Measurements from ENCODE around the gene CPNE9. TPM values are rescaled to one million over a fixed set of nuclear protein-coding genes. Genes with fewer than 3 reads are reported as not detected.
A peak's percentile ranks its signal among the peaks of the same experiment; 100 is the strongest.

The CPNE9 gene
- total RNA-seq, 4 donors from 2014 or later: not detected

DNA sequence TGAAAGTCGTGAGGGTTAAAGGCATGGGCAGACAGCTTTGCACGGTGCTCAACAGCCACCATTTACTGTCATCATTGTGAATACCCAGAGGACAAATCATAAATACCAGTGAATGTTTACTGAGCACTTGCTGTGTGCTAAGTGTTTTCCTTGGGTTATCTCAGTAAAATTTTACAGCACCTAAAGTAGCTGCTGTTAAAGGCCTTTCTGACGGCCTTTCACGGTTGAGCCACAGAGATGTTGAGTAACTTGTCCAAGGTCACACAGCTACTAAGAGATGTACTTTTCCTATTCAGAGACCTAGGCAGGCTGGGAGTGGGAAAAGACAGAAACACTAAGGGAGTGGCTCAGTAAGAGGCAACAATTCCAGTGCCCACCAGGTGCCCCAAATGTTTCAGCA is 393 bp upstream of the CPNE9 start:
- WGBS, 2 donors (ENCODE audit: low coverage in 1 of 2): 77 to 84% methylated on average over 3 to 4 of the region's 4 CpGs
- no peak overlapping the region for H3K4me3 ChIP-seq
- intact Hi-C loops (cut with DNase I; ENCODE audit: low total_unique reads): no loop called here
- H3K4me1 ChIP-seq: peaks cover 11 to 19% (median 16%) of the 10 kb centered on the region in 4 donors
- TF ChIP-seq, protein P1, sequence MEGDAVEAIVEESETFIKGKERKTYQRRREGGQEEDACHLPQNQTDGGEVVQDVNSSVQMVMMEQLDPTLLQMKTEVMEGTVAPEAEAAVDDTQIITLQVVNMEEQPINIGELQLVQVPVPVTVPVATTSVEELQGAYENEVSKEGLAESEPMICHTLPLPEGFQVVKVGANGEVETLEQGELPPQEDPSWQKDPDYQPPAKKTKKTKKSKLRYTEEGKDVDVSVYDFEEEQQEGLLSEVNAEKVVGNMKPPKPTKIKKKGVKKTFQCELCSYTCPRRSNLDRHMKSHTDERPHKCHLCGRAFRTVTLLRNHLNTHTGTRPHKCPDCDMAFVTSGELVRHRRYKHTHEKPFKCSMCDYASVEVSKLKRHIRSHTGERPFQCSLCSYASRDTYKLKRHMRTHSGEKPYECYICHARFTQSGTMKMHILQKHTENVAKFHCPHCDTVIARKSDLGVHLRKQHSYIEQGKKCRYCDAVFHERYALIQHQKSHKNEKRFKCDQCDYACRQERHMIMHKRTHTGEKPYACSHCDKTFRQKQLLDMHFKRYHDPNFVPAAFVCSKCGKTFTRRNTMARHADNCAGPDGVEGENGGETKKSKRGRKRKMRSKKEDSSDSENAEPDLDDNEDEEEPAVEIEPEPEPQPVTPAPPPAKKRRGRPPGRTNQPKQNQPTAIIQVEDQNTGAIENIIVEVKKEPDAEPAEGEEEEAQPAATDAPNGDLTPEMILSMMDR (IDR thresholded peaks at IDR 0.05): no peak
- TF ChIP-seq POLR2AphosphoS5 (IDR thresholded peaks at IDR 0.05) (no peak), POLR2A (IDR thresholded peaks at IDR 0.05) (no peak), EP300 (IDR thresholded peaks at IDR 0.05; ENCODE audit: low read depth) (no peak)
- H3K36me3 ChIP-seq: peaks cover 0 to 11% (median 0%) of the 10 kb centered on the region in 4 donors
- H3K27me3 ChIP-seq: peaks cover 19% of the 10 kb centered on the region
- no peak for DNase-seq
- no peak overlapping the region for H3K27ac ChIP-seq
- no peaks in the 10 kb centered on the region for H3K9me3 ChIP-seq
- in situ Hi-C loops (cut with MboI; ENCODE audit: low pct_ligation_motif_present in 1 of 4, low pct_unique_long_range_greater_than_20kb in 1 of 4, low sequenced_read_pairs in 3 of 4): no loop called here

DNA sequence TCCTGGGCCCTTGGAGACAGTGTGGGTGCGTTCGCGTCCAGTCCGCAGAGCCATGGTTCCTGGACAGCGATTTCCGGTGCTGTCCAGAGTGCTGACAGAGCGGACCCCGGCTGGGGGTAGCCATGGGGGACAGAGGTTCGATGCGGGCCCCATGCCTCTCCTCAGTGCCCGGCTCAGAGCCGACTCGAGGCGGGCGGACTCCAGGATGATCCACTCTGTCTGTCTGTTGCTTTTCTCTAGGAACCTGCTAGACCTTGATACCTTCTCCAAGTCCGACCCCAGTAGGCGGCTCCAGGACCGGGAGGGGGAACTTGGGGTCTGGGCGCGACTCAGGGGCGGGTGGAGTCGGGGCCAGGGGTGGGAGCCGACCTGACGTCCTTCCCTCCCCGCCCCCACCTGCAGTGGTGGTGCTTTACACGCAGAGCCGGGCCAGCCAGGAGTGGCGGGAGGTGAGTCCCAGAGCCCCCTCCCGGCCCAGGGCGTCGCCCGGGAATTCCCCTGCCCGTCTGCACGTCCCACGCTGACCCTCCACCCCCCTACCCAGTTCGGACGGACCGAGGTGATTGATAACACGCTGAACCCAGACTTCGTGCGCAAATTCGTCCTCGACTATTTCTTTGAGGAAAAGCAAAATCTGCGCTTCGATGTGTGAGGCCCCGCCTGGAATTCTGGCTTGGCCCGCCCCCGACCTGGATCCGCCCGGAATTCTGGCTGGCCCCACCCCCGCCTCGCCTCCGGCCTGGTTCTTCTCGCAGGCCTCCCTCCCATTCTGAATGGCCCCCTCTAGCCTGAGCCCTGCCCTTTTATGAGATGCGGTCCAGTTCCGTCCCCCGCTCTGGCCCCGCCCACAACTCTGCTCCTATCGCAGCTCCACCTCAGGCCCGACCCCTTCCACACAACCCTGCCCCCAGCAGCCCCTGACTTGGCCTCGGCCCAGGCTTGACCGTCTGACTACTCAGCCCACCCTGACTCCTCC is 1.0 kb downstream of the CPNE9 start:
- in situ Hi-C loops (cut with MboI; ENCODE audit: low pct_ligation_motif_present in 1 of 4, low pct_unique_long_range_greater_than_20kb in 1 of 4, low sequenced_read_pairs in 3 of 4): no loop called here
- no peak for TF ChIP-seq EP300 (IDR thresholded peaks at IDR 0.05; ENCODE audit: low read depth)
- TF ChIP-seq POLR2A (IDR thresholded peaks at IDR 0.05): no peak
- TF ChIP-seq, protein P1 (IDR thresholded peaks at IDR 0.05): no peak
- TF ChIP-seq POLR2AphosphoS5 (IDR thresholded peaks at IDR 0.05): no peak
- Histone ChIP-seq H3K9me3 (no peaks in the 10 kb centered on the region), H3K4me3 (peak overlapping the region in 3 of 4 donors; percentile 1 to 43 (median 30)), H3K36me3 (peaks cover 0 to 6% (median 0%) of the 10 kb centered on the region in 4 donors), H3K27me3 (peaks cover 19% of the 10 kb centered on the region), H3K4me1 (peaks cover 11 to 19% (median 16%) of the 10 kb centered on the region in 4 donors), H3K27ac (no peak overlapping the region)
- DNase-seq: peak; percentile 26
- WGBS, 2 donors (ENCODE audit: low coverage in 1 of 2): 4% methylated on average over 42 of the region's 62 CpGs; no CpG with 5 or more reads in 1 of the 2 donors
- intact Hi-C loops (cut with DNase I; ENCODE audit: low total_unique reads): no loop called here

DNA sequence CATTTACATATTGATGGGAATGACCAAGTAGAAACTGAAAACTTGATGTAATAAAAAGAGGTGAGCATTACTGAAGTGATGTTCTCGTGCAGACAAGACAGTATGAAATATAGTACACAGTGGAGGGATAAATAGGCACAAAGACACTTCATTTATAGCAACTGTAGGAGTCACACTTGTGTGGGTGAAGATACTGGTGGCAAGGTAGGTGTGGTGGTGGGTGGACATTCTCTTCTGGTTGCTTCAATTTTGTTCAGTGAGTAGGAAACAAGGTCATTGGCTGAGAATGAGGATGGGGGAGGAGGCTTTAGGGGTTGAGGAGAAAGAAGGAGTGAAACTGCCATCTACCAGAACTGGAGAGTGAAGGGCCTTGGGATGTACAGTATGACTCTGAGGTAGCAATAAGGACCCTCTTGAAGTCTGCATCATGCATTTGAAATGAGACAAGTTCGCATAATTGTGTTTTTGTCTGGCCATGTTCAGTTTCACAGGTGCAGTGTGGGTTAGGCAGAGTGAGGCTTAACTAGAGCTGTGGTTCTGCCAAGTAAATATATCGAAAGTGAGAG is 6.6 kb downstream of the CPNE9 start:
- in situ Hi-C loops (cut with MboI; ENCODE audit: low pct_ligation_motif_present in 1 of 4, low pct_unique_long_range_greater_than_20kb in 1 of 4, low sequenced_read_pairs in 3 of 4): no loop called here
- intact Hi-C loops (cut with DNase I; ENCODE audit: low total_unique reads): no loop called here
- H3K4me1 ChIP-seq: peaks cover 0 to 1% (median 0%) of the 10 kb centered on the region in 4 donors

More for the DNA sequence above, 6.6 kb downstream of the CPNE9 start:
- Histone ChIP-seq H3K27me3 (peaks cover under 1% of the 10 kb centered on the region), H3K36me3 (no peaks in the 10 kb centered on the region), H3K9me3 (no peaks in the 10 kb centered on the region), H3K4me3 (no peak overlapping the region), H3K27ac (no peak overlapping the region)
- 42 to 77% methylated on average over 1 to 3 of the region's 3 CpGs for WGBS, 2 donors (ENCODE audit: low coverage in 1 of 2)
- DNase-seq: no peak
- TF ChIP-seq, protein P1 (IDR thresholded peaks at IDR 0.05): no peak
- TF ChIP-seq EP300 (IDR thresholded peaks at IDR 0.05; ENCODE audit: low read depth): no peak
- TF ChIP-seq POLR2AphosphoS5 (IDR thresholded peaks at IDR 0.05): no peak
- TF ChIP-seq POLR2A (IDR thresholded peaks at IDR 0.05): no peak
